Left colon (tissue), 2 donors: ENCODE results near the gene BLM. TPM values are rescaled to one million over a fixed set of nuclear protein-coding genes. Genes with fewer than 3 reads are reported as not detected.
"Not testable (repeated sequence)": the region's sequence is repeated elsewhere in the genome, so short reads cannot be mapped to it uniquely, and the experiment has no call there.

Experiments
- ATAC-seq: fragments of 200-7000 bp; cut with Tn5 transposase; one replicate; pipeline ENCODE4 v1.9.1; 2020; ENCODE audit warnings: mild to moderate bottlenecking, moderate library complexity
- DNase-seq, 2 donors: peaks; one replicate each; pipeline ENCODE4 v3.0.0-alpha.2; 2020
- intact Hi-C, 2 donors: fragments of 100-400 bp; cut with DNase I in 1 of 2; cut with micrococcal nuclease in 1 of 2; formaldehyde crosslinking; loops; one replicate each; pipeline versions ENCODE4 v1.11.2 to v1.14.0; 2022; cut with DNase I, micrococcal nuclease
- total RNA-seq, 2 donors: library from RNA; stranded (reverse); fragmentation: NEBNext Ultra II Directional; extraction: Animal tissue kit (Norgen Biotek cat#: 25700); gene quantifications; one replicate each; pipeline ENCODE4 v1.2.1, GENCODE V29; 2021
- donor health status: DM: no; HTN: no; CAD: no.
- donor health status: DM: yes; HTN: yes; CAD: no.

Gene BLM
- total RNA-seq, 2 donors from 2014 or later = 3.3 to 3.6 TPM

- intact Hi-C loops = loop anchor here in 1 of 2 donors (10.0 kb wide), 1 partner anchor 162 kb away; no protein-coding TSS in a partner anchor
- ATAC-seq (no peak), DNase-seq (no peak)
Observed at GRCh38 chr15:90713081-90713480, 4.1 kb upstream of the BLM start.

- DNase-seq = no peak
- intact Hi-C loops = loop anchor here in 1 of 2 donors (10.0 kb wide), 1 partner anchor 158 kb away; no protein-coding TSS in a partner anchor
- ATAC-seq = peak; percentile 16
Observed at GRCh38 chr15:90716317-90716975, 700 bp upstream of the BLM start.

GRCh38 chr15:90718232-90718631 lies 1.1 kb downstream of the BLM start:
- intact Hi-C loops = loop anchor here in 1 of 2 donors (10.0 kb wide), 1 partner anchor 157 kb away; no protein-coding TSS in a partner anchor
- no peak for ATAC-seq
- DNase-seq = no peak

- no peak for ATAC-seq
- DNase-seq = no peak
- intact Hi-C loops = no loop called here
Observed at GRCh38 chr15:90720131-90720530, 3.0 kb downstream of the BLM start.

- no peak for ATAC-seq
- intact Hi-C loops = no loop called here
- no peak for DNase-seq
Observed at GRCh38 chr15:90729261-90729660, 12.1 kb downstream of the BLM start.

- ATAC-seq (peak; percentile 92), DNase-seq (peak; percentile 35 to 43)
- intact Hi-C loops = no loop called here
Observed at GRCh38 chr15:90730290-90730689, 13.1 kb downstream of the BLM start.

GRCh38 chr15:90735923-90736322 lies 18.8 kb downstream of the BLM start:
- DNase-seq (no peak), ATAC-seq (peak; percentile 69)
- intact Hi-C loops = no loop called here

- ATAC-seq, DNase-seq, intact Hi-C loops: not testable (repeated sequence)
Observed at GRCh38 chr15:90740545-90740944, 23.4 kb downstream of the BLM start.

- intact Hi-C loops = no loop called here
- ATAC-seq = no peak
- no peak for DNase-seq
Observed at GRCh38 chr15:90742087-90742486, 24.9 kb downstream of the BLM start.

GRCh38 chr15:90743407-90743806 lies 26.3 kb downstream of the BLM start:
- intact Hi-C loops = no loop called here
- no peak for DNase-seq
- no peak for ATAC-seq

- no peak for ATAC-seq
- DNase-seq = no peak
- intact Hi-C loops = no loop called here
Observed at GRCh38 chr15:90744759-90745402, 27.7 kb downstream of the BLM start.

GRCh38 chr15:90749754-90750153 lies 32.6 kb downstream of the BLM start:
- intact Hi-C loops = no loop called here
- ATAC-seq (no peak), DNase-seq (no peak)

GRCh38 chr15:90750186-90750585 lies 33.0 kb downstream of the BLM start:
- ATAC-seq (no peak), DNase-seq (no peak)
- intact Hi-C loops = no loop called here

- DNase-seq (no peak), ATAC-seq (no peak)
- intact Hi-C loops = no loop called here
Observed at GRCh38 chr15:90751300-90751825, 34.2 kb downstream of the BLM start.

GRCh38 chr15:90756916-90757315 lies 39.8 kb downstream of the BLM start:
- ATAC-seq (no peak), DNase-seq (no peak)
- intact Hi-C loops = no loop called here

- ATAC-seq (no peak), DNase-seq (no peak)
- intact Hi-C loops = no loop called here
Observed at GRCh38 chr15:90757461-90757860, 40.3 kb downstream of the BLM start.

GRCh38 chr15:90760661-90761232 lies 43.6 kb downstream of the BLM start:
- DNase-seq = no peak
- intact Hi-C loops = no loop called here
- no peak for ATAC-seq

- ATAC-seq = no peak
- intact Hi-C loops = no loop called here
- DNase-seq = no peak
Observed at GRCh38 chr15:90761629-90762028, 44.5 kb downstream of the BLM start.

GRCh38 chr15:90762109-90762508 lies 45.0 kb downstream of the BLM start:
- ATAC-seq (no peak), DNase-seq (peak in 1 of 2 donors; percentile 54)
- intact Hi-C loops = no loop called here
